ENCODE measurements around the gene TAOK3. TPM values are rescaled to one million over a fixed set of nuclear protein-coding genes. Genes with fewer than 3 reads are reported as not detected.

The TAOK3 gene
- total RNA-seq, 2 donors from 2014 or later, result 39.5 to 50.5 TPM

- DNase-seq, result no peak
- TF ChIP-seq, protein P1, sequence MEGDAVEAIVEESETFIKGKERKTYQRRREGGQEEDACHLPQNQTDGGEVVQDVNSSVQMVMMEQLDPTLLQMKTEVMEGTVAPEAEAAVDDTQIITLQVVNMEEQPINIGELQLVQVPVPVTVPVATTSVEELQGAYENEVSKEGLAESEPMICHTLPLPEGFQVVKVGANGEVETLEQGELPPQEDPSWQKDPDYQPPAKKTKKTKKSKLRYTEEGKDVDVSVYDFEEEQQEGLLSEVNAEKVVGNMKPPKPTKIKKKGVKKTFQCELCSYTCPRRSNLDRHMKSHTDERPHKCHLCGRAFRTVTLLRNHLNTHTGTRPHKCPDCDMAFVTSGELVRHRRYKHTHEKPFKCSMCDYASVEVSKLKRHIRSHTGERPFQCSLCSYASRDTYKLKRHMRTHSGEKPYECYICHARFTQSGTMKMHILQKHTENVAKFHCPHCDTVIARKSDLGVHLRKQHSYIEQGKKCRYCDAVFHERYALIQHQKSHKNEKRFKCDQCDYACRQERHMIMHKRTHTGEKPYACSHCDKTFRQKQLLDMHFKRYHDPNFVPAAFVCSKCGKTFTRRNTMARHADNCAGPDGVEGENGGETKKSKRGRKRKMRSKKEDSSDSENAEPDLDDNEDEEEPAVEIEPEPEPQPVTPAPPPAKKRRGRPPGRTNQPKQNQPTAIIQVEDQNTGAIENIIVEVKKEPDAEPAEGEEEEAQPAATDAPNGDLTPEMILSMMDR (IDR thresholded peaks at IDR 0.05), result no peak
- H3K4me1 ChIP-seq, result no peaks in the 10 kb centered on the region
- H3K9ac ChIP-seq (ENCODE audit: low read depth in 2 of 2, low read length in 2 of 2), result no peak overlapping the region
- H3K9me3 ChIP-seq, result no peaks in the 10 kb centered on the region
- H3K36me3 ChIP-seq, result peaks cover 27% of the 10 kb centered on the region
- no peak overlapping the region for H3K27ac ChIP-seq
- no peaks in the 10 kb centered on the region for H3K27me3 ChIP-seq
- no peak overlapping the region for H3K4me3 ChIP-seq
- intact Hi-C loops (cut with DNase I), result no loop called here
Measured at GRCh38 chr12:118391836-118392235, 19.1 kb upstream of the TAOK3 start.

GRCh38 chr12:118391424-118391823, 18.7 kb upstream of the TAOK3 start:
- peaks cover 27% of the 10 kb centered on the region for H3K36me3 ChIP-seq
- no peak for DNase-seq
- no peak overlapping the region for H3K4me3 ChIP-seq
- H3K27ac ChIP-seq, result no peak overlapping the region
- TF ChIP-seq, protein P1 (IDR thresholded peaks at IDR 0.05), result no peak
- H3K9me3 ChIP-seq, result no peaks in the 10 kb centered on the region
- H3K27me3 ChIP-seq, result no peaks in the 10 kb centered on the region
- intact Hi-C loops (cut with DNase I), result no loop called here
- H3K4me1 ChIP-seq, result no peaks in the 10 kb centered on the region
- no peak overlapping the region for H3K9ac ChIP-seq (ENCODE audit: low read depth in 2 of 2, low read length in 2 of 2)

DNA sequence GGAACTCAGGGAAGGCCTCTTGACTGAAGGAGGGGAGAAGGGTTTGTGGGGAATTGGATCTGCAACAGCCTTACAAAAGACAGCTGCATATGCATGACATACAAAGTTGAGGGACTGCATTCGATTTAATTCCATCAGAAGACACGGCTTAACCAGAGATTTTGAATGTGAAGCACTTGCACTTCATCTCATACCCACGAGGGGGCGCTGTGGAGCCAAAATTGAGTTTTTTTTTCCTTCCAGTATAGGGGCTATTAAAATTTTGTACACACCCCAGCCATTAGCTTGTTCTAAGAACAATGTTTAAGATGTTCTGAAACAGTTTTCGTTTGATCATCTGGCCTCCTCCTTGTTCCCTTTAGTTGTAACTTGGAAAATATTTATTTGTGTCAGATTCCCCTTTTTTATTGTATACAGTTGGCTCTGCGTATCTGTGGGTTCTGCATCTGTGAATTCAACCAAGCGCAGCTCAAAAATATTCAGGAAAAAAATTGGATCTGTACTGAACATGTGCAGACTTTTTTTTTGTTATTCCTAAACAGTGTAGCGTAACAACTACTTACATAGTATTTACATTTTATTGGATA, 5.3 kb upstream of the TAOK3 start:
- H3K36me3 ChIP-seq, result peaks cover 6% of the 10 kb centered on the region
- intact Hi-C loops (cut with DNase I), result loop anchor here (2.0 to 5.0 kb wide), 2 partner anchors 195 to 256 kb away; no protein-coding TSS in a partner anchor

GRCh38 chr12:118377021-118377883, 4.5 kb upstream of the TAOK3 start:
- Histone ChIP-seq H3K27ac (peak overlapping the region; percentile 93), H3K36me3 (peaks cover 6% of the 10 kb centered on the region), H3K4me3 (peak overlapping the region; percentile 98), H3K27me3 (no peaks in the 10 kb centered on the region), H3K9me3 (no peaks in the 10 kb centered on the region), H3K4me1 (no peaks in the 10 kb centered on the region), H3K9ac (ENCODE audit: low read depth in 2 of 2, low read length in 2 of 2) (peak overlapping the region; percentile 89 to 94)
- intact Hi-C loops (cut with DNase I), result loop anchor here (2.0 to 5.0 kb wide), 2 partner anchors 194 to 255 kb away; no protein-coding TSS in a partner anchor
- TF ChIP-seq, protein P1 (IDR thresholded peaks at IDR 0.05), result no peak
- no peak for DNase-seq

More for the DNA sequence above, 5.3 kb upstream of the TAOK3 start:
- DNase-seq, result peak; percentile 76
- Histone ChIP-seq H3K4me1 (no peaks in the 10 kb centered on the region), H3K27me3 (no peaks in the 10 kb centered on the region), H3K9me3 (no peaks in the 10 kb centered on the region), H3K9ac (ENCODE audit: low read depth in 2 of 2, low read length in 2 of 2) (peak overlapping the region in 1 of 2 donors; percentile 89), H3K4me3 (peak overlapping the region; percentile 98), H3K27ac (peak overlapping the region; percentile 93)
- TF ChIP-seq, protein P1 (IDR thresholded peaks at IDR 0.05), result peak; percentile 99

DNA sequence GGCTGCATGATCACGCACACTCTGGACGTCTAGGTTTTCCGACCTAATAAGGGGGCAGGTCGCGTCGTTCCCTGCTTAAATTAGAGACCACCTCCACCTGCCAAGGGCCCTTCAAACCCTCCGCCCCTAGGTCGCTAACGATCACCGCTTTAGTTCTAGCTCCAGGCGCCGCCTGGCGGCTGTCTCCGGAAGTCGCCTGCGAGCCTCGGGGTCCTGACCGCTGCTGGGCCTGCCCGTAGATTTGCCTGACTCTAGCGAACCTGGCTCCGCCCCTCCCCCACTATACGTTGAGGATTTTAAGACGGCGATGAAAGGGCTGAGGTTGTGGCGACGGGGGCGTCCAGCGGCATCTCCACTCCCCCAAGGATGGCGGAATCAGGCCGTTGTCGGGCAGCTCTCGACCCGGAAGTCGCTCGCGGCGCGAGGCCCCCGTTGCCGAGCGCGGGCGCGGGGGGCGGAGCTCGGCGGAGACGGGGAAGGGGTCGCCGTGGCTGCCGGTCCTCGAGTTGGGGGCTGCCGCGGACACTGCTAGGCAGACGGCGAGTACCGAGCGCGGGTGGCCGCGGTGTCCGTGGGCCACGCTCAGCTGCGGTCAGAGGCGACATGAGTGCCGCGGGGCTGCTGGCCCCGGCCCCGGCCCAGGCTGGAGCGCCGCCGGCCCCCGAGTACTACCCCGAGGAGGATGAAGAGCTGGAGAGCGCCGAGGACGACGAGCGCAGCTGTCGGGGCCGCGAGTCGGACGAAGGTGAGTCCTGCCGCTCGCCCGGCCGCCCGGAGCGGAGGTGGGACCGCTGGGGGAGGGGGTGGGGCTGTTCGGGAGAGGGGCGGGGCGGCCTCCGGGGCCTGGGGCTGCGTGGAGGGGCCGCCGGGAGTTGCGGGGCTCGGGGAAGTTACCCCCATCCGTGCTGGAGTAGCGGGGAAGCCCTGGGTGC, 3.6 kb upstream of the TAOK3 start, which contains the start of gene SUDS3:
Gene SUDS3, plus strand, starts transcription at position 467 of the 932 bp plus-strand sequence. Its CDS starts 137 bp downstream, at position 604.
- H3K9ac ChIP-seq (ENCODE audit: low read depth in 2 of 2, low read length in 2 of 2), result peak within 1 kb of the TSS; percentile 89 to 94
- H3K27me3 ChIP-seq, result no peaks in the 10 kb centered on the region
- DNase-seq, result peak; percentile 97
- peak within 1 kb of the TSS; percentile 98 for H3K4me3 ChIP-seq
- no peaks in the 10 kb centered on the region for H3K4me1 ChIP-seq
- peaks cover 2% of the 10 kb centered on the region for H3K36me3 ChIP-seq
- H3K27ac ChIP-seq, result peak within 1 kb of the TSS; percentile 93
- TF ChIP-seq, protein P1 (IDR thresholded peaks at IDR 0.05), result peak; percentile 95
- H3K9me3 ChIP-seq, result no peaks in the 10 kb centered on the region
- intact Hi-C loops (cut with DNase I), result loop anchor here (2.0 to 5.0 kb wide), 2 partner anchors 194 to 254 kb away; no protein-coding TSS in a partner anchor

Measured in colonic mucosa (tissue), 4 donors.